GM12878 (cell line): ENCODE measurements around the gene RCCD1. TPM values are rescaled to one million over a fixed set of nuclear protein-coding genes. Genes with fewer than 3 reads are reported as not detected.

Source experiments
- ATAC-seq: fragments of 200-7000 bp; cut with Tn5 transposase; 3 replicates; pipeline ENCODE4 v1.9.1; 2020; ENCODE audit warnings: mild to moderate bottlenecking, moderate library complexity
- BruUV-seq: library from RNA; stranded (reverse); fragments of 400-500 nt; replicated peaks from 2 replicates; lab custom pipeline; 2021; lab: Mats Ljungman, UMichigan
- CTCF ChIA-PET: fragments of 300-600 bp; sonication (Branson Sonifier 250); formaldehyde crosslinking; extraction: SDS; loops from one replicate; lab custom pipeline; 2021; ENCODE audit warnings: inconsistent platforms; lab: Yijun Ruan, JAX
- POLR2A ChIA-PET: fragments of 350-600 bp; formaldehyde crosslinking; extraction: SDS; loops from one replicate; lab custom pipeline; 2021; ENCODE audit warnings: inconsistent platforms; lab: Charles Lee
- RAD21 ChIA-PET: fragments of 300-600 bp; sonication (Branson Sonifier 250); formaldehyde crosslinking; loops from one replicate; lab custom pipeline; 2023; ENCODE audit warnings: antibody characterized with exemption; ENCODE audit not compliant: unreplicated experiment; lab: Charles Lee
- SMC1A ChIA-PET: fragments of 300-600 bp; sonication (Branson Sonifier 250); formaldehyde crosslinking; loops from one replicate; lab custom pipeline; 2023; ENCODE audit not compliant: unreplicated experiment, uncharacterized antibody; lab: Charles Lee
- DNase-seq: peaks from one replicate; pipeline ENCODE4 v3.0.0-alpha.2; 2011; ENCODE audit warnings: low read depth, low spot score
- FAIRE-seq: peaks from 3 replicates; lab custom pipeline; 2011; peaks lifted over from hg19 to GRCh38; lab: Jason Lieb, UNC
- H2AFZ ChIP-seq: 2 replicates; pipeline ENCODE4 v1.6.0; 2011; ENCODE audit warnings: low read depth, low read length, control low read depth; ENCODE audit not compliant: control insufficient read depth
- H3K27ac ChIP-seq: 2 replicates; pipeline ENCODE4 v1.5.1; 2011; ENCODE audit warnings: control low read depth; ENCODE audit not compliant: control insufficient read depth, insufficient read depth
- H3K27me3 ChIP-seq, 2 experiments: replicated peaks in 1 of 2; 2 replicates each; pipeline versions ENCODE4 v1.6.0 to v1.6.1; 2011; ENCODE audit warnings: low read length in 1 of 2; ENCODE audit not compliant: control insufficient read depth in 2 of 2, insufficient read depth in 2 of 2
- H3K36me3 ChIP-seq, 2 experiments: 2 replicates each; pipeline ENCODE4 v1.5.1; 2011; ENCODE audit warnings: low read length in 1 of 2; ENCODE audit not compliant: control insufficient read depth in 2 of 2, insufficient read depth in 2 of 2
- H3K4me1 ChIP-seq: 2 replicates; pipeline ENCODE4 v1.6.1; 2011; ENCODE audit warnings: mild to moderate bottlenecking, low read length, moderate library complexity, mixed read lengths; ENCODE audit not compliant: control insufficient read depth, insufficient read depth
- H3K4me2 ChIP-seq: 2 replicates; pipeline ENCODE4 v1.6.0; 2011; ENCODE audit warnings: control low read depth; ENCODE audit not compliant: control insufficient read depth, insufficient read depth
- H3K4me3 ChIP-seq: fragments of 200-600 bp; sonication (generic); 2 replicates; pipeline ENCODE4 v1.5.1; 2016
- H3K79me2 ChIP-seq: 2 replicates; pipeline ENCODE4 v1.6.0; 2011; ENCODE audit warnings: low read length; ENCODE audit not compliant: control insufficient read depth, insufficient read depth
- H3K9ac ChIP-seq: 2 replicates; pipeline ENCODE4 v1.8.0; 2011; ENCODE audit warnings: low read length, control low read depth, mixed read lengths; ENCODE audit not compliant: control insufficient read depth, insufficient read depth
- H3K9me3 ChIP-seq: replicated peaks from 3 replicates; pipeline ENCODE4 v1.5.1; 2011; ENCODE audit warnings: mild to moderate bottlenecking, low read length; ENCODE audit not compliant: control insufficient read depth, insufficient read depth
- H4K20me1 ChIP-seq: 2 replicates; pipeline ENCODE4 v1.6.0; 2011; ENCODE audit not compliant: control insufficient read depth, insufficient read depth
- ESRRA ChIP-seq: IDR thresholded peaks from 2 replicates; pipeline ENCODE4 v1.6.1; 2012; ENCODE audit warnings: mild to moderate bottlenecking, low read length, improper control_type of control experiment
- HDAC2 ChIP-seq: fragments of 200-600 bp; sonication (generic); IDR thresholded peaks from 2 replicates; pipeline ENCODE4 v1.6.1; 2017
- MLLT1 ChIP-seq: fragments of 450-650 bp; IDR thresholded peaks from 2 replicates; pipeline ENCODE4 v1.6.1; 2016; ENCODE audit warnings: mild to moderate bottlenecking
- NFXL1 ChIP-seq: fragments of 450-650 bp; IDR thresholded peaks from 2 replicates; pipeline ENCODE4 v1.6.1; 2017; ENCODE audit warnings: antibody characterized with exemption, mild to moderate bottlenecking, borderline replicate concordance
- NRF1 ChIP-seq: conservative IDR thresholded peaks from 2 replicates; pipeline ENCODE4 v1.6.1; 2011; ENCODE audit warnings: mild to moderate bottlenecking, low read depth, low read length, improper control_type of control experiment
- SMAD5 ChIP-seq: IDR thresholded peaks from 2 replicates; pipeline ENCODE4 v1.6.1; 2016; ENCODE audit warnings: antibody characterized with exemption, low read depth
- SPI1 ChIP-seq: IDR thresholded peaks from 2 replicates; pipeline ENCODE4 v1.6.1; 2011; ENCODE audit warnings: low read depth, mild to moderate bottlenecking, low read length, moderate library complexity, borderline replicate concordance; ENCODE audit not compliant: insufficient read depth
- TARDBP ChIP-seq: IDR thresholded peaks from 2 replicates; pipeline ENCODE4 v1.6.1; 2016; ENCODE audit warnings: borderline replicate concordance
- TCF7 ChIP-seq: IDR thresholded peaks from 2 replicates; pipeline ENCODE4 v1.6.1; 2014; ENCODE audit warnings: antibody characterized with exemption, borderline replicate concordance
- WRNIP1 ChIP-seq: IDR thresholded peaks from 2 replicates; pipeline ENCODE4 v1.6.1; 2011; ENCODE audit warnings: low read depth, low read length, improper control_type of control experiment, borderline replicate concordance
- WGBS: methylation state at CpG from one replicate; pipeline ENCODE4 v1.1.6; 2016; ENCODE audit warnings: low lambda C conversion rate; ENCODE audit not compliant: insufficient replicate concordance, insufficient coverage; ENCODE audit errors: missing lambda C conversion rate; 5-methylcytosine and 5-hydroxymethylcytosine counted together
- in situ Hi-C: fragments of 300-500 bp; cut with MboI; formaldehyde crosslinking; loops from 9 replicates; pipeline ENCODE4 v1.14.3; 2018; ENCODE audit warnings: mixed read lengths
- intact Hi-C: fragments of 100-400 bp; cut with micrococcal nuclease; formaldehyde crosslinking; loops from one replicate; pipeline ENCODE4 v1.14.2; 2022; ENCODE audit not compliant: unreplicated experiment
- polyA plus RNA-seq, 11 experiments: library from polyadenylated mRNA; depleted of rRNA in 4 of 11; unstranded in 6 of 11; stranded (reverse) in 5 of 11; fragments of >200 nt; fragmentation: Nextera tagmentation in 4 of 11; fragmentation: Illumina TruSeq in 1 of 11; extraction: Ambion mirVana in 4 of 11; extraction: Trizol in 1 of 11; gene quantifications; 1 replicate in 1 of 11; 2 replicates in 10 of 11; pipeline versions ENCODE4 v1.2.1 to v1.2.3, GENCODE V29; 2011 to 2016; ENCODE audit warnings: inconsistent platforms in 2 of 11, missing spikeins in 2 of 11, low read depth in 1 of 11
- total RNA-seq, 4 experiments: library from RNA; depleted of rRNA in 3 of 4; stranded (reverse); fragments of >200 nt in 3 of 4; fragmentation: Illumina TruSeq in 1 of 4; extraction: Trizol in 1 of 4; gene quantifications; 2 replicates each; pipeline versions ENCODE4 v1.2.1 to v1.2.3, GENCODE V29; 2013 to 2021
- TF ChIP-seq, protein P1 (sequence below): fragments of 450-650 bp; IDR thresholded peaks from 2 replicates; pipeline ENCODE4 v1.6.1; 2016; ENCODE audit warnings: mild to moderate bottlenecking
- TF ChIP-seq, protein P2 (sequence below): fragments of 450-650 bp; conservative IDR thresholded peaks from 2 replicates; pipeline ENCODE4 v1.6.1; 2017; ENCODE audit warnings: mild to moderate bottlenecking, moderate library complexity

The RCCD1 gene
- total and polyA plus RNA-seq, 10 of the 15 experiments (the other 5 are each of a cell fraction or from before 2014, with no cell fraction given) = 5.2 to 30.4 (median 20.9) TPM

DNA sequence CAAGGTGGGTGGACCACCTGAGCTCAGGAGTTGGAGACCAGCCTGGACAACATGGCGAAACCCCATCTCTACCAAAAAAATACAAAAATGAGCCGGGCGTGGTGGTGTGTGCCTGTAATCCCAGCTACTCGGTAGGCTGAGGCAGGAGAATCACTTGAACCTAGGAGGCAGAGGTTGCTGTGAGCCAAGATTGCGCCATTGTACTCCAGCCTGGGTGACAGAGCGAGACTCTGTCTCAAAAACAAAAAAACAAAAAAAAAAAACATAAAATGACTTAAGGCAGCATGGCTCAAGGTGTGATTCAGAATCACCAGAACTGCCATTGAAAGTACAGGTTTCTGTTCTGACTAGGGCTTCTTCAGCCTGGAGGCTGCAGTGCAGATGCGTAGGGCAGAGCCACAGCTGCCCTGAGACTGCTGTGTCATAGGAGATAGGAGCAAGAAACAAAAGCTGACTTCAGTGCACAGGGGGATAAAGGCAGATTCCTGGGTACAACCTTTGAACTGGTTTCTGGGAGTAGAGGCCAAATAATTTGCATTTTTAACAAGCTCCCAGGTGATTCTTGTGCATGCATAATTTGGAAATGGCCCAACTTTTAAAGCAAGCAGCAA lies 31.9 kb upstream of the RCCD1 start (continued):
- TF ChIP-seq MLLT1 = peak; percentile 75; the same call in 1 of the 2 replicates

DNA sequence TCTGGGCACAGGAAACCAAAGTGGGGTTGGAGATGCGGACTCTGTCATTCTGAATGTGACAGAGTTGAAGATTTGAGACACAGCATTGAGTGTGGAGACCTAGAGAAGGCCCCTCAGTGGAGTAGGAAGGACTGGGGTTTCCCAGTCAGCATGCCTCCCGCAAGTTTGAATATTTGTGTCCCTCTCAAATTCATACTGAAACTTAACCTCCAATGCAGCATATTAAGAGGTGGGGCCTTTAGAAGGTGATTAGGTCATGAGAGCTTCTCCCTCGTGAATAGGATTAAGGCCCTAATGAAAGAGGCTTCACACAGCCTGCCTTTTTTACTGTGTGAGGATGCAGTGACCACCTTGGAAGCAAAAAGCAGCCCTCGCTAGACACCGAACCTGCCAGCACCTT lies 30.3 kb upstream of the RCCD1 start:
- Histone ChIP-seq H3K36me3 (peaks cover 9 to 16% of the 10 kb centered on the region in 2 experiments; a peak in 3 of 4 replicates), H3K79me2 (peaks cover 5% of the 10 kb centered on the region), H3K27ac (peak overlapping the region; percentile 89), H3K9me3 (no peaks in the 10 kb centered on the region), H4K20me1 (no peaks in the 10 kb centered on the region), H3K4me3 (peak overlapping the region; percentile 25; the same call in 1 of the 2 replicates), H3K4me1 (peaks cover 32% of the 10 kb centered on the region), H3K27me3 (no peaks in the 10 kb centered on the region), H3K9ac (peak overlapping the region; percentile 63), H3K4me2 (peak overlapping the region; percentile 95), H2AFZ (peak overlapping the region; percentile 67)
- no TSS peak for BruUV-seq
- peak; percentile 87 for ATAC-seq
- DNase-seq = no peak
- intact Hi-C loops (no loop called here), in situ Hi-C loops (no loop called here)
- POLR2A ChIA-PET = interaction anchor here (3.4 to 4.6 kb wide), 2 partner anchors 8 to 21 kb away, joined by 32 to 42 read pairs; partner anchors contain the start of genes HDDC3, MAN2A2 and UNC45A
- CTCF ChIA-PET = interaction anchor here (0.5 to 18.1 kb wide), 4 partner anchors 9 to 56 kb away, joined by 4 to 480 read pairs (median 36); partner anchors contain the start of genes HDDC3, MAN2A2 and UNC45A
- SMC1A ChIA-PET = interaction anchor here (1.8 to 2.1 kb wide), 3 partner anchors 9 to 238 kb away, joined by 4 to 9 read pairs (median 4); partner anchors contain the start of genes HDDC3 and UNC45A
- WGBS = 0% methylated on average over 5 of the region's 5 CpGs
- FAIRE-seq = peak; percentile 92
- RAD21 ChIA-PET = interaction anchor here (0.6 to 4.5 kb wide), 3 partner anchors 9 to 70 kb away, joined by 3 to 40 read pairs (median 36); partner anchors contain the start of genes HDDC3, MAN2A2 and UNC45A
- TF ChIP-seq SMAD5 = 0 out of 2 replicates have a peak, but pooled peaks have one; percentile 26
- TF ChIP-seq, protein P1, sequence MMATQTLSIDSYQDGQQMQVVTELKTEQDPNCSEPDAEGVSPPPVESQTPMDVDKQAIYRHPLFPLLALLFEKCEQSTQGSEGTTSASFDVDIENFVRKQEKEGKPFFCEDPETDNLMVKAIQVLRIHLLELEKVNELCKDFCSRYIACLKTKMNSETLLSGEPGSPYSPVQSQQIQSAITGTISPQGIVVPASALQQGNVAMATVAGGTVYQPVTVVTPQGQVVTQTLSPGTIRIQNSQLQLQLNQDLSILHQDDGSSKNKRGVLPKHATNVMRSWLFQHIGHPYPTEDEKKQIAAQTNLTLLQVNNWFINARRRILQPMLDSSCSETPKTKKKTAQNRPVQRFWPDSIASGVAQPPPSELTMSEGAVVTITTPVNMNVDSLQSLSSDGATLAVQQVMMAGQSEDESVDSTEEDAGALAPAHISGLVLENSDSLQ = no peak
- no peak for TF ChIP-seq ESRRA
- 0 out of 2 replicates have a peak, but pooled peaks have one; percentile 80 for TF ChIP-seq WRNIP1
- TF ChIP-seq SPI1 = no peak
- no peak for TF ChIP-seq NRF1
- TF ChIP-seq NFXL1 = no peak
- no peak for TF ChIP-seq HDAC2
- no peak for TF ChIP-seq TCF7
- TF ChIP-seq, protein P2, sequence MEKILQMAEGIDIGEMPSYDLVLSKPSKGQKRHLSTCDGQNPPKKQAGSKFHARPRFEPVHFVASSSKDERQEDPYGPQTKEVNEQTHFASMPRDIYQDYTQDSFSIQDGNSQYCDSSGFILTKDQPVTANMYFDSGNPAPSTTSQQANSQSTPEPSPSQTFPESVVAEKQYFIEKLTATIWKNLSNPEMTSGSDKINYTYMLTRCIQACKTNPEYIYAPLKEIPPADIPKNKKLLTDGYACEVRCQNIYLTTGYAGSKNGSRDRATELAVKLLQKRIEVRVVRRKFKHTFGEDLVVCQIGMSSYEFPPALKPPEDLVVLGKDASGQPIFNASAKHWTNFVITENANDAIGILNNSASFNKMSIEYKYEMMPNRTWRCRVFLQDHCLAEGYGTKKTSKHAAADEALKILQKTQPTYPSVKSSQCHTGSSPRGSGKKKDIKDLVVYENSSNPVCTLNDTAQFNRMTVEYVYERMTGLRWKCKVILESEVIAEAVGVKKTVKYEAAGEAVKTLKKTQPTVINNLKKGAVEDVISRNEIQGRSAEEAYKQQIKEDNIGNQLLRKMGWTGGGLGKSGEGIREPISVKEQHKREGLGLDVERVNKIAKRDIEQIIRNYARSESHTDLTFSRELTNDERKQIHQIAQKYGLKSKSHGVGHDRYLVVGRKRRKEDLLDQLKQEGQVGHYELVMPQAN = no peak
- no peak for TF ChIP-seq TARDBP
